ENCODE data around the gene SDR42E2. TPM values are rescaled to one million over a fixed set of nuclear protein-coding genes. Genes with fewer than 3 reads are reported as not detected.

The SDR42E2 gene
- total RNA-seq, 1 donor from 2014 or later = not detected

Other genes starting within 250 kb of the SDR42E2 start
- 483 TPM for gene UQCRC2, start 209.1 kb upstream of the SDR42E2 start, total RNA-seq
- gene PDZD9, start 161.4 kb upstream of the SDR42E2 start, total RNA-seq = not detected
- 20.9 TPM for gene MOSMO, start 154.4 kb upstream of the SDR42E2 start, total RNA-seq
- not detected for gene VWA3A, start 70.0 kb upstream of the SDR42E2 start, total RNA-seq
- 46.5 TPM for gene EEF2K, start 43.8 kb downstream of the SDR42E2 start, total RNA-seq
- gene POLR3E, start 134.9 kb downstream of the SDR42E2 start, total RNA-seq = 73.2 TPM
- 35.6 TPM for gene CDR2, start 212.1 kb downstream of the SDR42E2 start, total RNA-seq

All from tongue (tissue), 1 donor.